Left hindlimb (tissue), 1 donor: Measurements from ENCODE around the gene TTC6.
"Not testable (repeated sequence)": the region's sequence is repeated elsewhere in the genome, so short reads cannot be mapped to it uniquely, and the experiment has no call there.

Experiments used
- DNase-seq: peaks from one replicate; pipeline ENCODE4 v3.0.0-alpha.2; 2018

The TTC6 gene, protein sequence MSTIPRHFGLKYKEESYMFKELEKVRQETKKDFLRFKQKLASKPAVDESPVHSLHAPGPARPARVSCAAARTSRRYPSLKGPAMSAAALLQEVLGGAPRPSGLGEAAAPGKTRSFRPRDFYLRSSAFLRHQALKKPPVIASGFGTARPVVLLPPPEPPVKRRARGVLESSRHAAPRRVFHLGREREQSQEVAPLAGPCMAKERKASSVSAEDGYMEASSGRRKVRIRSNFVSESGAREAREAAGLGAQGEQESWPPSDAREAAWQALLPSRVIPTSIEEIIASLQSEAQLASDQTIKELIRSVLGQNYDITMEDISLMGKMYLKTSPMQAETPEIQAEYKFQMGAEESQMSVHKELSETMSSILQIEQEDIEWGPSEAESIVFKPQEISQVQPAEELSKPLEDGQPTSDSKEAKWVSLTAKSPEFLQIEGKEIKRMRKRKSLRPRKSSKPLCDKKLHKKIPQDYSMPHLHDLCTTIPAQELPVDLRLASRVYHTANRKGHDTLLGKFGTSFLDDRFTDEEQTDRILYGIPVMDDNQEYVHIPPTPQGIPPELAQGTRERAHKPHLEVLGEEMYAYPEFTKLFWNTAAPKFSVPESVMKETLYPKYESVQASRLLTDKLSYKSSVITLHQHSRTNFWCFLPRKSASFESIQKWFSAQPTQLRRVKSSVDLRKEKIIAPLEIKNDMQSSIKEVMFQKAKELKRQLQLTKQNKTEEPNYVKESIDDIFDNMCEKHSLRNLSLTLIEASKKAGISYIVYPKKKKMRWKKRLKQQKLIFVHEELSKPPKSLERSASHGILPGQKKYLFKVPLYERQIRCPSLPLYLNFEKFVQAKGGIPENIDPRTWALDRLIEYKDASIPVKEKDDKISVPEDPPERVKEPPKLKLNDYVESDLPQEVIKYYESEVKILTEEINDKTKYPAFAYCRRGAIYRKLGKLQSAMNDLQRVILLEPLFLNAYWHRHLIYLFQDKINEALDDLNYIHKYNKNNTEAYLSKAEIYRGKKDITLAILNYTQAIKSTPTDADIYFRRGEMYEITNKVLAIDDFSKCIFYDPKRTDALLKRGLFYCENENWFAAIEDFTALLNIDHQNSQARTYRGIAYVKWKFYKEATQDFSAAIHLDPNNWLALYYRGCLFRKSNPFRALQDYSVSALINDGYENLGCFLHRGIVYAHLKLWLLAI (N-terminal part only)

DNA sequence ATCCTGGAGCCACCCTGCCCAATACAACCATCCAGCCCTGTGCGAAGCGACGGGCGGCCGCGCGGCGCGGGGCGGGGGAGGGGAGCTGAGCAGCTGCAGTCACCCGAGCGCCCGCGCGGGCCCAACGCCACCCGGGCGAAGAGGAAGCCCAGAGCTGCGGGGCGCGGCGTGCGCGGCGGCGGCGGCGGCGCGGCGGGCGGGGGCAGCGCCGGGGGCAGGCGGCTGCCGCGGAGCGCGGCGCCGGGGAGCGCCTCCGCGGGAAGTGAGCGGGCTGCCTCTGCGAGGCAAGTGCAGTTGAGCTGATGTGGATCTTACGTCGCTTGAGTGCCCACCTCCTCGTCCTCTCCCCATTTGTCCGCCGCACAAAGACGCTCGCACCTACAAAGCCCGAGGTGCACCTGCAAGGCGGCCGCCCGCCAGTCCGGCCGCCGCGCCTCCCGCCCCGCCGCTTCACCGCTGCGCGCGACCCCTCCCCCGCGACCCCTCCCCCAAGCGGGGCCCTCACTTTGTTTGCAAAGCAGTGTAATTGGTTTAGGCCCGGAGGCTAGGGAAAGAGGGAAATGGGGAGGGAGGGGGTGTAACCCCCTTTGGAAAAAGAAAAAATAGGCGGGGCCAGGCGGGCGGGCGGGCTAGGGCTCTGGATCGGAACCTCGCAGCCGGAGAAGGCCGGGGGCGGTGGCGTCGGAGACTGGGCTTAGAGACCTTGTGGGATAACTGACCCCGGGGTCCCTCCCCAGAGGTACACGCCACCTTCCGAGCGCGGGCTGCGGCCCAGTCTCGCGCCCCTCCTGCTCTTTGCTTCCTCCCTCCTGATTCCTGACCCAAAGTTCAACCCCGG lies at the start of gene TTC6, which contains the start of gene FOXA1:
Gene TTC6 (plus strand): TSS at position 659 of the 838 bp plus-strand sequence. CDS start 26,436 bp downstream, outside the sequence.
Gene FOXA1 (minus strand): TSS at position 279 of the 838 bp plus-strand sequence. CDS start 277 bp downstream, at position 2.
- no peak for DNase-seq

DNA sequence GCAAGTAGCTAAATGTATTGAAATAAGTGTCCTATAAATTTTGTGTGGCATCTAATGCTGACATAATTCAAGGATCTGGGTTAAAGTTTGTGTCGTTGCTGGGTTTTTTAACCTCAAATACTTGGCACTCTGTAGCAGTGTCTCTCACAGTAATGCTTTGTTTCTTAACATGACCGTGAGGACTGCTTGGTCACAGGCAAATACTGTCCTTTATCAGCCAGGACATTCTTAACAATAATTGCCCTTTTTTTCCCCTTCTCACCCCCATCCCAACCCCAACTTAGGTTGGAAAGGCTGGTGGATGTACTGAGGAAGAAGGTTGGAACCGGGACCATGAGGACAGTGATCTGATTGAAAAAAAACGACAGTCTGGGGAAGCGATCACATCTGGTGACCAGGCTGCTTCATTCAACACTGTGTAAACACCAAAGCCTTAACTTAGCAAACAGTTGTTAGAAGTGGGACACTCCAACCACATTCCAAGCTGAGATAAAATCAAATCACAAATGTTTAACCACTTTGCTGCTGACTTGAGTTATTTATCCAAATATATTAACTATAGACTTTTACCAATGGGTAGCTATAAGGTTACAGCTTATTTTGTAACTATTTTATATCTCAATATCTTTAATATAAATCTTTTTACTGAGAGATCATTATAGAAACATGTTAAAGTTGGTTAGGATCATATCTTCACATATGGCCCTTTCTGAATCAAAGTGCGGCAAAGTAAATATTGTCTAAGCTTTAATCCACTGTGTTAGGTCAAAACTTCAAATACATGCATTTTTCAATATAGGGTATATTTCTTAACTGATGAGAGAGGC lies 48.6 kb upstream of the TTC6 start:
- DNase-seq, result no peak

DNA sequence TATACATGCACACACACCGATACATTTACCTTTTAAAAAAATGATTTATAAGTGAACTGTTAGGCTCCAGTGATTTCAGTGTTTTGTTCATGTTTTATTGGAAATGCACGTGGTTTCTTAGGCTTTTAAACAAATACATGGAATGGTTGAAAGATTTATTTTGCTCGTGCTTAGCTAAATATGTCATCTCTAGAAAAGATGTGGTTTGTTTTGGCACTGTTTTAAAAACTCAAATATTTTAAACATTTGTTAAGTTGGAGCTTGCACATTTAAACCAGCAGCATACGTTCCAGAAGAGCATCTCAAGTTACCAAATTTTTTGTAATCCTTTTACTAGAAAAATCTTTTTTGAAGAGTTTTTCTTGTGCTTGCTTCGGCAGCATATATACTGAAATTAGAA lies 44.9 kb upstream of the TTC6 start:
- no peak for DNase-seq

DNA sequence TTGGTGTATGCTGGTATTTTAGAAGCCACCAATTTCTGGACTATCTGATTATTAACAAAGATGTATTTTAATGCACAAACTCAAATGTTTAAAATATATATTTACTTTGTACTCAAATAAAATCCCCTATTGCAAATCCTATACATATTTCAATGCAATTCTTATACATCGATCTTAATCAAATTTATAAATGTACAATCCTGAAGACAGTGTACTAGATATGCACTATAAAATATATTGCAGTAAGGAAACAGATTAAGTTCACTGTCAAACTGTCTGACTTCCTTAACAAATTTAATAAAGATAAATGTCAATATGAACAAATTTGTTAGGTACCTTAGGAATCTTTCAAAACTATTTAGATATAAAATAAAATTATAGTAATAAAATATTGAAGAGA lies 44.3 kb upstream of the TTC6 start:
- no peak for DNase-seq

DNA sequence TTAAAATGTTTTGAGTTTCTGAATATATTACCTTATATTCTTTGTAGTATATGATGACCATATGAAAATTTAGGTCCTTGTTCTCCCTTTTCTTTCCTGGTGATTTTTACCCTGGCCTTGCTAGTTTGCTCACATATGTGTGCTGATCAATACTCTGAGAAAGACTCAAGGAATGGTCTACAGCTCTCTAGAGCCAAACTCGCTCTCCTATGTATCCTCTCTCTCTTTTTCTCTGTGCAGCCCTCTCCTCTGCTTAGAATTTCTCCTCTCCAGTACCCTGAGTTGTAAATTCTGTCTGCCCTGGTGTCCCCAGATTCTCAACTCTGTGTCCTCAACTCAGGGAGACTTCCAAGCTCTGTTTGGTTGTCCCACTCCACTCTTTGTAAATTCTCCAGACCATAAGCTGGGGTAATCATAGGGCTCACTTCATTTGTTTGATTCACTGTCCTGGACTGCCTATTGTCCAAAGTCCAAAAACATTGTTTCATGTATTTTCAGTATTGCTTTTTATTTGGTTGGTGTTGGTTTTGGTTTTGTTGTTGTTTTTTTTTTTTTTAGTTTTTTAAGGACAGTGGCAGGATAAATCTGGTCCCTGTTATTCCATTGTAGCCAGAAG lies 41.4 kb upstream of the TTC6 start:
- DNase-seq, result no peak

DNA sequence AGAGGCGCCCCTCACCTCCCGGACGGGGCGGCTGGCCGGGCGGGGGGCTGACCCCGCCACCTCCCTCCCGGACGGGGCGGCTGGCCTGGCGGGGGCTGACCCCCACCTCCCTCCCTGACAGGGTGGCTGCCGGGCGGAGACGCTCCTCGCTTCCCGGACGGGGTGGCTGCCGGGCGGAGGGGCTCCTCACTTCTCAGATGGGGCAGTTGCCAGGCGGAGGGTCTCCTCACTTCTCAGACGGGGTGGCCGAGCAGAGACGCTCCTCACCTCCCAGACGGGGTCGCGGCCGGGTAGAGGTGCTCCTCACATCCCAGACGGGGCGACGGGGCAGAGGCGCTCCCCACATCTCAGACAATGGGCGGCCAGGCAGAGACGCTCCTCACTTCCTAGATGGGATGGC lies 39.8 kb upstream of the TTC6 start:
- DNase-seq, result not testable (repeated sequence)

DNA sequence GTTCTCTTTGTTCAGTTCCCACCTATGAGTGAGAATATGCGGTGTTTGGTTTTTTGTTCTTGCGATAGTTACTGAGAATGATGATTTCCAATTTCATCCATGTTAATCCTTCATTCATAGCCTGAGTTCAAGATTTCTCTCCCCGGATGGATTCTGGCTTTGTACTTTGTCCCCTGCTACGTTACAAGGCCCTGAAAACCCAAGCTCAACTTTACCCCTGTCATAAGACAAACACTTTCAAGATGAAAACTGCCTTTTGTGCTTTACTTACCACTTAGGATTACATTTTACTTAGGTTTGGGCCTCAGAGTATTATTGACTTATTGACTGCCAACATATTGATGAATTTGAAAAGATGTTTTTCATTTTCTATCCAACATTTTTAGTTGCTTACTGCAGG lies 36.7 kb upstream of the TTC6 start:
- no peak for DNase-seq

DNA sequence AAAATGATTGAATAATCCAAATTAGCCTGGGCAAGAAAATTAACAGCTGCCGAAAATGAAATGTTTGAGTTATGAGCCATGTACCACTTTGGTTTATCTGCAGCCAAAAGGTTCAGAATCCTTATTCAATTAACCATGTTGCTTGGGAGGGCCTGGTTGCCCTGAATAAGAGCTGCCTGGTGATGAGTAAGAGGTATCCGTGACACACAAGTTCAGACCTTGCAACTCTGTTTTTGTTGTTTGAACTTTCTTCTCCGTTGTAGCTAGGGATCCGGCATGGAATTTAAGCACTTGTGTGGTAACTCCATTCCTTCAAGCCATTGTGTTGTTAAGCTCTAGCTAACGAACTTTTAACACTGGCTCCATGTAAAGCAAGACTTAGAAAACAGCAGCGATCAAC lies 36.0 kb upstream of the TTC6 start:
- no peak for DNase-seq

DNA sequence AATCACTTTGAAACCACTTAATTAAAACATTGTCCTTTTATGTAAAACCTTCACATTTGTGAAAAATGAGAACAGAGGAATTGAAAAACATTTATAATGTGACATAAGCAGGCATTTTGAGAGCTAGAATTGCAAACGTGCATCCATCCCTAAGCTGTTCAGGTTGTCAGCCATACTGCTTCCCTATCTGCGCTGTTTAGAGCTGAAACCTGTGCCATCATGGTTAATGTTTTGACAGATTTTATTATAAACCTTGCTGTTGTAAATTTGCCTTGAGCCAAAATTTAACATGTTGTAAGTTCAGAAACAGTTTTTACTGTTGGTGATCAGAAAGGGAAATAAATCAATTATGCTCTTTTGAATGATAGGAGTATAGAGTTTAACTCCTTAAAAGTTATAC lies 32.2 kb upstream of the TTC6 start:
- no peak for DNase-seq

DNA sequence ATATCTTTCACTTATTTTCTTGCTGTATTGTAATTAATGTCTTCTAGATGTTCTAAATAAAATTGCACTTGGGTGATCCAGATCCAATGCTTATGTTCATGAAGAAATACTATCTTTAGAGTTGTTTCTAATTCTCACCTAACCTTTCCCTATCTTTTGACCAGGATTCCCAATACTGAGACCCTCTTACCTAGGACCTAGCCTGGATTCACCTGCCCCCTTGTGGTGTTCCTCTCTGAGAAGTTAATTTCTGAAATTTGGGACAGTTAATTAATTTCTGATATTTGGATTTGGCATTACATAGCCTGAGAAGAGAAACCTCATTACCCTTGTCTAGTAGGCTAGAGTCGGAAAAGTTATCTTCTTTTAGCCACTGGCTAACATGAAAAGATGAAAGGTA lies 29.9 kb upstream of the TTC6 start:
- DNase-seq, result no peak

DNA sequence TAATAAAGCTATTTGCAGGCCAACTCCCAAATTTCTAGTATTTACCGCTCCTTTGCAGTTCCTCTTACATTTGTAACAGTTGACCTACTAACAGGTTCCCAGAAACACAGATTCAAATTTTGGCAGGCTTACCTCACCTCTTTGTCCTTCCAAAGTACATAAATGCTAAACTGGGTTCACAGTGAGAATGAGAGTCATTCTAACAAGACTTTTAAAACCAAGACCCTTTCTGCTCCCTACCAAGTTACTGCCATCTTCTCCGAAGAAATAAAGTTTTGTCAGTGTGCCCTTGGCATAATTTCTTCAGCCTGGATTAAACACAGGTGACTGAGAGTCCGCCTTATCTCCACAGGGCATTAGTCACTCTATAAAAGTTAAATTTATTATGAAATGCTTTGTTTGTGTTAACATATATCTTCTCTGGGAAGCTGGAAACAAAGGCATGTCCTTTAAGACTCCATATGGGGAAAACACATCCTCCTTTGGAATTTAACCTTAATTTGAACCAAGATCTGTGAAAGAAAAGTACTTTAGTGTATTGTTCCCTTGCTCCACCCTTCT lies 28.5 kb upstream of the TTC6 start:
- no peak for DNase-seq

DNA sequence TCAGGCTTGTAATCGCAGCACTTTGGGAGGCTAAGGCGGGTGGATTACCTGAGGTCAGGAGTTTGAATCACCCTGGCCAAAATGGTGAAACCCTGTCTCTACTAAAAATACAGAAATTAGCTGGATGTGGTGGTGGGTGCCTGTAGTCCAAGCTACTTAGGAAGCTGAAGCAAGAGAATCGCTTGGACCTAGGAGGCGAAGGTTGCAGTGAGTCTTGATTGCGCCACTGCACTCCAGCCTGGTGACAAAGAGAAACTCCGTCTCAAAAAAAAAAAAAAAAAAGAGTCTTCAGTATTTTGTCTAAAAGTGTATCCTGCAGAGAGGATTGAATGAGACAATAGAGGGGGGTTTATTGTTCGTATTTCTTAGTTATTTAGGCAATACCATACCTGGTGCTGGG lies 25.7 kb upstream of the TTC6 start:
- no peak for DNase-seq

DNA sequence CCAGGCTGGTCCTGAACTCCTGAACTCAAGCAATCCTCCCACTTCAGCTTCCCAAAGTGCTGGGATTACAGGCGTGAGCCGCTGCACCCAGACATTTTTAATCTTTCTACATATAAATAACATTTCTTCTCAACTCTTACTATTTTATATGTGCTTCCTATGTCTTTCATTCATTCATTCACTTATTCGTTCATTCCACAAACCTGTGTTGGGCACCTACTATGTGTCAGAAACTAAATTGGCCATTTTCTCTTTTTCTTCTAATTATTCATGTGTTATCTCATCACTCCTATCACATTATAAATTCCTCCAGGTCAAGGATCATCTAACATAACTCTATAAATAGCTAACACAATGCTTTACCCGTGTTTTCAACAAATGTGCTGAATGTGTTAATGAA lies 24.0 kb upstream of the TTC6 start:
- DNase-seq, result no peak

DNA sequence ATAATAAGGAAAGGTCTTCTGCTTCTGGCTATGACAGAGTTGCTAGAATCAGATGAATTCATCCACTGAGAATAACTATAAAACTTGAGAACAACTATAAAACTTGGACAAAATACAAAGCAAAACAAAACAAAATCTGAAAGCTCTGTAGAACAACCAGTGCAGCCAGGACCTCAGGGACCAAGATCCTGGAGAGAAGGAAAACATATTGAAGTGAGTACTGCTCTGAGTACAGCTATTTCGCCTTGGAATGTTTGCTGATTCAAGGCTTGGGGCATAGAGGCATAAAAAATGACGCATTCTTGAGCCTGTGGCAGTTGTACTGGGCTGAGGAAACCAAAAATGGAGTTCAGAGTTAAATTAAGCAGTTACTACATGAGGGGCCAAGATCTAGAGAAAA lies 22.1 kb upstream of the TTC6 start:
- DNase-seq, result no peak

DNA sequence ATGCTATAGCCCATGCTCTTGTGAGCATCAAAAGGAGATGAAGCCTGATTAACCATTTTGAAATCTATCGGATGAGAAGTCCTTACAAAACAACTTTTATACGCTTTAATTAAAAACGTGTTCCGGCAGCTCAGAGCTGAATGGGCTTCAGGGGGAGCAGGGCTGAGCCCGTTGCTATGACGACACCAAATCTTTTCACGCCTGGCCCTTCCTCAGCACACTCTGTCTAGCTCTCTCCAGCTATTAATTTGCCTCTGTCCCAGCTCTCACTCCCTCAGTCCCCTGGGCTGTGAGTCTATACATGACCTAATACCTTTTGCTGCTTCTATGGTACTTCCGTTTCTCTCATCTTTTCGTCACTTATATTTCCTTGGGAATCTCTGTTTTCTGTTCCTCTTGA lies 16.2 kb upstream of the TTC6 start:
- DNase-seq, result no peak

DNA sequence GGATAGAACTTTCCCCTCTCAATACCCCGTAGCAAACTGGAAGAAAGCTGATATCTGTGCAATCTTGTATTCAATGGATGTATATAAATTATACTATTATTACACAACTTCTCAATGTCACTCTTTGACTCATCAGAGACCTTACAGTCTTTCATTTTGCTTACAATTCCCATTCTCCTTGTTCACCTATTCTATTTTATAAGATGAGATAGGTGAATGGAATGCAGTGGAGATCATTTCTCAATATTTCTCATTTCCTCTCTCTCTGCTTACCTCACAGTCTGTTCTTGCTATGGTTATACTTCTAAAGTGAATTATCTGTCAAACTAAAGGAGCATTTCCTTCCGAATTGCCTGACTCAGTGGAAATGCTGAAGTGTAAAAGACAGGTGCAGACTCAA lies 15.3 kb upstream of the TTC6 start:
- DNase-seq, result no peak

DNA sequence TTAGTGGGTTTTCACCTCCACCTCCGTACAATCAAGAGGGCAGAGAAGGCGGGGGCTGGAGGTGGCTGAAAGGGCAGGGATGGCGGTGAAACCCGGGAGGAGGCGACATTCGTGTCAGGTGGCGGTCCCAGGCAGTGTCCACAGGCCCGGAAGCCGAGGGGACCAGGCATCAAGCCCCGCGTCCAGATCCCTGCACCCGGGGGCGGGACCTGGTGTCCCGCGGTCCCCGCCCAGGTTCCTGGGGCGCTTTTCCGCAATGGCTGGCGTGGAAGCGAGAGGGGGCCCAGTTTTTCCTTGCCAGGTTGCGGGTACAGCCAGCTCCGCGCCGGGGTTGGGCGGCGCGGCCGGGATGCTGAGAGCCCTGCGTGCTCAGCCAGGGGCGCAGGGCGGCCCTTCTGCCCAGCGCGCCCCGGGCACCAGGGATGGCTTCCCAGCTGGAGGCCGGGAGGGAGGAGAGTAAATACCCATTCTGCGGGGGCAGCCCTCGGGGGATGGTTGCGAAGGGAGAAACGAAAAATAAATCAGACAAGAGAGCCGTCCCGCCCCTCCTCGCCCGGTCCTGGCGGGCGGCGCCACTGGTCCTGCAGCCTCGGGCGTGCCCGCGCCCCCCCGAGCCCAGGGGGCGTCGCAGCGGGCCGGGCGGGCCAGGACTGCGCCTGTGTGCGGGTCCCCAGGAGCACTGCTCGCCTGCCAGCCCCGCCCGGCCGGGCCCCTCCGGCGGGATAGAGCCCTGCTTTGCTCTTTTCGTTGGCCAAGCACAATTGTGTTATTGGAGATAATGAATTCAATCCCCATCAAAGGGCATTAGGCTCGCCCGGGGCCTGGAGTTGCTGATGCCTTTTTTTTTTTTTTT lies 11.8 kb upstream of the TTC6 start:
- no peak for DNase-seq

DNA sequence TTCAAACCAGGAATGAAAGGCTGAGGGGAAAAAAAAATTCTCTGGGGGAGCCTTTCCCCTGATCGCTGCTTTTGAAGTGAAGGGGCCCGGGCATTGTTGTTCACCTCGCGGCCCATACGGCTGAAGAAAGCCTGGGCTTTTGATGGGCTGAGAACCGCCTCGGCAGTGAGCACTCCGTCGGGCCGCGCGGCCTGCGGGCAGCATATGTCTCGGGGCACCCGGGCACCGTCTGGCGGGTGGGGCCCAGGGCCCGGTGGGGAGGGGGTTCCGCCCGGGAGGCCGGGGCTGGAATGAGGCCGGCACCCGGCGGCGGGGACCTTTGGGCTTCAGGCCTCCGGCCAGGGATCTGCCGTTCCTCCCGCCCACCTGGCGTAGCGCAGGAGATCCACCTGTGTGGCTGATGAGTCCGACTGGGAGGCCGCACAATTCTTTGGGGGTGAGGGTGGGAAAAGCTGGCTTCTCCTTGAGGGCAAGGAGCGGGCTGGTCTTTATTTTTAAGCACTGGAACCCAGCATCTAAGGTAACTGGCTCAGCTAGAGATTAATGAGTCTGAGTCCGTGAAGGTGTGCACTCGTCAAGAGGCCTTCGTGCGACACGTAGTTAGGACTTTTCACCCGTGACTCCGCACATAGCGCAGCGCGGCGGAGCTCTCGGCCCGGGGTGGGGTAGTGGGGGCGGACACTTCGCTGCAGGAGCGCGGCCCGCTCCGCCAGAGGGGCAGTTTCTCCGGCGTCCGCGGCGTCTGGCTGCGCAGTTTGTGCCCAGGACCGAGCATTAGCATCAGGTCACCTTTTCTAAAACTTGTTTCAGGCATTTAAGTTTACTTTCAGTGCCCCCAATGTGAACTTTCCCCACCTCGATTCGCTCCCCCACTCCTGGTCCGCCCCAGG lies 11.0 kb upstream of the TTC6 start:
- no peak for DNase-seq

DNA sequence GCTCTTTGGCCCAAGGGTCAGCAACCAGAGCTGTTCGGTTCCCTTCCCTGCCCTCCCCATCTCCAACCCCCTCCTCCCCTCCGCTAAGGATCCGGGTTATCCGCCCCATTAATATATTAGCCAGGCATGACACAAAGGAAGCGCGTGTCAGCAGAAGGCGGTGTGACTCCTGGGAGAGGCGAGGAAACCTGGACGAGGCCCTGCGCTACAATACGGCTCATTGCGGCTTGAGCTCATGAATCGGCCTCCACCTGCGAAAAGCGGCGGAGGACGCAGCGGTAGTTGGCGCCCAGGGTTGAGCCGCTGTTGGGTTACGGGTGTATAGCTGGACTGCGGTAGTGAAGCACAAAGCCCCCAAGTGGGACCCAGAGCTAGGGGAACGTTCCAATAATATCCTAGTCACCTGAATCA lies 10.3 kb upstream of the TTC6 start:
- DNase-seq, result no peak
